NB4 (cell line): Measurements from ENCODE around the gene SV2B.

Experiments
- DNase-seq: peaks from one replicate; pipeline ENCODE4 v3.0.0; 2010; ENCODE audit warnings: low read depth
- H3K4me3 ChIP-seq: one replicate; pipeline ENCODE4 v1.5.1; 2011; ENCODE audit warnings: mild to moderate bottlenecking, low read depth, low read length, moderate library complexity
- MYC ChIP-seq: IDR thresholded peaks from 2 replicates; pipeline ENCODE4 v1.6.1; 2011; ENCODE audit warnings: low read depth, low read length
- POLR2A ChIP-seq: IDR thresholded peaks from 2 replicates; pipeline ENCODE4 v1.6.1; 2011; ENCODE audit warnings: mild to moderate bottlenecking; ENCODE audit not compliant: insufficient read length; ENCODE audit errors: extremely low read depth
- TF ChIP-seq, protein P1 (sequence below): IDR thresholded peaks from one replicate; pipeline ENCODE4 v1.5.1; 2012; ENCODE audit warnings: low read depth, low read length
- TF ChIP-seq, protein P2 (sequence below): IDR thresholded peaks from 2 replicates; pipeline ENCODE4 v1.6.1; 2011; ENCODE audit warnings: low read depth, low read length

The SV2B gene

DNA sequence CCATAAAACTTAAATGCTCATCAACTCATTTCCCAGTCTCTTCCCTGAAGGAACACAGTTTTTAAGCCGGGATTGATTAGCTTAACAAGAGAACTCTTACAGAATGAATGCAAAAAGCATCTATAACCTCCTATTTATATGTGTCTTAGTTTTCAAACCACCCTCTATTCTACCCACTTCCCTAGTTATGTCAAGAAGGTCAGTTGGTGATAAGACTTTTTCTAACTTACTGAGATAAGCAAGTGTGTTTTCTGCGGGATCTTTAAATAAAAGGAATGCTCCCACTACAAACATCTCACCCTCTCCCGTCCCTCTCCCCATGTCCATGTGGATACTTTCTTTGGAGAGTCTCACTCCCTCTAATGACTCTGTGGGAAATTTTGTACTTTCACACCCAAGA lies 218.5 kb downstream of the SV2B start:
- no peak for DNase-seq
- TF ChIP-seq POLR2A: no peak
- TF ChIP-seq, protein P1, sequence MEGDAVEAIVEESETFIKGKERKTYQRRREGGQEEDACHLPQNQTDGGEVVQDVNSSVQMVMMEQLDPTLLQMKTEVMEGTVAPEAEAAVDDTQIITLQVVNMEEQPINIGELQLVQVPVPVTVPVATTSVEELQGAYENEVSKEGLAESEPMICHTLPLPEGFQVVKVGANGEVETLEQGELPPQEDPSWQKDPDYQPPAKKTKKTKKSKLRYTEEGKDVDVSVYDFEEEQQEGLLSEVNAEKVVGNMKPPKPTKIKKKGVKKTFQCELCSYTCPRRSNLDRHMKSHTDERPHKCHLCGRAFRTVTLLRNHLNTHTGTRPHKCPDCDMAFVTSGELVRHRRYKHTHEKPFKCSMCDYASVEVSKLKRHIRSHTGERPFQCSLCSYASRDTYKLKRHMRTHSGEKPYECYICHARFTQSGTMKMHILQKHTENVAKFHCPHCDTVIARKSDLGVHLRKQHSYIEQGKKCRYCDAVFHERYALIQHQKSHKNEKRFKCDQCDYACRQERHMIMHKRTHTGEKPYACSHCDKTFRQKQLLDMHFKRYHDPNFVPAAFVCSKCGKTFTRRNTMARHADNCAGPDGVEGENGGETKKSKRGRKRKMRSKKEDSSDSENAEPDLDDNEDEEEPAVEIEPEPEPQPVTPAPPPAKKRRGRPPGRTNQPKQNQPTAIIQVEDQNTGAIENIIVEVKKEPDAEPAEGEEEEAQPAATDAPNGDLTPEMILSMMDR: no peak
- TF ChIP-seq, protein P2, sequence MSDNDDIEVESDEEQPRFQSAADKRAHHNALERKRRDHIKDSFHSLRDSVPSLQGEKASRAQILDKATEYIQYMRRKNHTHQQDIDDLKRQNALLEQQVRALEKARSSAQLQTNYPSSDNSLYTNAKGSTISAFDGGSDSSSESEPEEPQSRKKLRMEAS: no peak
- TF ChIP-seq MYC: no peak
- no peak overlapping the region for H3K4me3 ChIP-seq

GRCh38 chr15:91318931-91319330 lies 218.9 kb downstream of the SV2B start:
- DNase-seq: no peak
- no peak for TF ChIP-seq MYC
- no peak for TF ChIP-seq POLR2A
- TF ChIP-seq, protein P2: no peak
- H3K4me3 ChIP-seq: no peak overlapping the region

GRCh38 chr15:91319371-91320059 lies 219.5 kb downstream of the SV2B start:
- no peak for DNase-seq
- TF ChIP-seq, protein P2: no peak
- TF ChIP-seq, protein P1: no peak
- TF ChIP-seq POLR2A (no peak), MYC (no peak)
- H3K4me3 ChIP-seq: no peak overlapping the region

DNA sequence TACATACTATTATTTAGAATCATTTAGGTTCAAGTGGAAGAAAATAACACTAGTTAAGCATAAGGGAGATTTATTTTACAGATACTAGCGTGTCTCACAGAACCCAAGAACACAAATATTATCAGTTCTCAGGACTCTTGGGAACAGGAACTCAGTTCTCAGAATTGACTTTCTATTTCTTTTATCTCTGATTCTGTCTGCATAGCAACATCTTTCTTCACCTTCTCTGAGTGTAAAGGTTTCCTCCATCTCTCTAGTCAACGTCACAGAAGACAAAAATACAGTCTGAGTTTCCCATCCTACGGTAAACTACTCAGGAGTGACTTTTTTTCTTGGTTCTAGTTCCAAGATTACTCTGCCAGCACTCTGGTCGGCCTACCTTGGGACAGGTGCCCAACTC lies 220.0 kb downstream of the SV2B start:
- no peak for DNase-seq
- TF ChIP-seq, protein P1: no peak
- TF ChIP-seq POLR2A (no peak), MYC (no peak)
- TF ChIP-seq, protein P2: no peak
- no peak overlapping the region for H3K4me3 ChIP-seq

DNA sequence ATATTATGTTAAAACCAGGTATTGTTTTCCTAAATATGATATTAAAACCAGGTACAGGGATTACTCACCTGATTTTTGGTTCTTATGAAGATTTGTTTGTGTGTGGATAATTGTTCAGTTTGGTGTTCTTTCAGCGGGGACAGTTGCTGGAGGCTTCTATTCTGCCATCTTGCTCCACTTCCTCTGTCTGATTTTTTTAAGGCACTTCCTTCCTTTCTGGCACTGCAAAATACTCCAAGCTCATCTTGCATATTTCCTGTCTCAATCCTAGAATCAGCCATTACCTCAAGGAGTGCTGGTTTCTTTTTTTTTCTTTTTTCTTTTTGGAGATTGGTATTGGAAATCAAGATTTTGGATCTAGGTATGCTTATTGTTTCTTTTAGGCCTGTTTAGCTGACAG lies 229.9 kb downstream of the SV2B start:
- H3K4me3 ChIP-seq: no peak overlapping the region
- no peak for DNase-seq
- TF ChIP-seq MYC: no peak
- TF ChIP-seq, protein P2: no peak
- no peak for TF ChIP-seq POLR2A
- TF ChIP-seq, protein P1: no peak

DNA sequence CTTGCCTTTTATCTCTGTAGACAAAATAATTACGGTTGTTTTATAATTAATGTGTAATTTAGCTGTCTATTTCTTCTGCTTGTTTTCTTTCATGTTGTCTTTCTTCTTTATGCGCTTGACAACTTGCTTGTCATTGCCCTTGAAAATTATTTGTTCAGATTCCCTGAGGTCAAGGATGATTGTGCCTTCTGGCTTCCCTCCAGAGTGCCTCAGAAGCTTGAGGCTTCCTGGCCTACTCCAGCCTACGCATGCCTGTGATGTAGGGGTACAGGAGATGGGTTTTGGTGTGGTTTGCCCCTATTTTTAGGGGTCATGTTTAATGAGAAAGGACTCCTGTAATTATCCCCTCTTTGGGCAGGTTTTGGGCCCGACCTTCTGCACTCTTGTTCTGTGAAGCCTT lies 231.5 kb downstream of the SV2B start:
- DNase-seq: no peak
- no peak overlapping the region for H3K4me3 ChIP-seq
- TF ChIP-seq, protein P2: no peak
- TF ChIP-seq POLR2A: no peak

GRCh38 chr15:91335702-91336101 lies 235.6 kb downstream of the SV2B start:
- H3K4me3 ChIP-seq: no peak overlapping the region
- no peak for TF ChIP-seq MYC
- DNase-seq: no peak
